HG02571 (cell line): Measurements from ENCODE around the gene CASP10.
A peak's percentile ranks its signal among the peaks of the same experiment; 100 is the strongest.
"Not testable (repeated sequence)": the region's sequence is repeated elsewhere in the genome, so short reads cannot be mapped to it uniquely, and the experiment has no call there.

Source experiments
- ATAC-seq: cut with Tn5 transposase; IDR thresholded peaks from one replicate; pipeline ENCODE4 v1.9.1; 2021; ENCODE audit warnings: mild to moderate bottlenecking, moderate library complexity; ENCODE audit not compliant: unreplicated experiment

CASP10 gene

GRCh38 chr2:201231781-201232466 lies 49.0 kb downstream of the CASP10 start:
- ATAC-seq = peak; percentile 41

- no peak for ATAC-seq
Measured at GRCh38 chr2:201232467-201232815, 49.5 kb downstream of the CASP10 start.

- ATAC-seq = peak; percentile 94
Measured at GRCh38 chr2:201233192-201233811, 50.4 kb downstream of the CASP10 start.

GRCh38 chr2:201233812-201234662 lies 51.1 kb downstream of the CASP10 start:
- ATAC-seq = peak; percentile 23

GRCh38 chr2:201234663-201235135 lies 51.8 kb downstream of the CASP10 start:
- ATAC-seq = no peak

GRCh38 chr2:201235860-201236811 lies 53.2 kb downstream of the CASP10 start:
- no peak for ATAC-seq

GRCh38 chr2:201237486-201238123 lies 54.7 kb downstream of the CASP10 start:
- no peak for ATAC-seq

- not testable (repeated sequence) for ATAC-seq
Measured at GRCh38 chr2:201239167-201239935, 56.4 kb downstream of the CASP10 start.

- no peak for ATAC-seq
Measured at GRCh38 chr2:201242571-201243277, 59.8 kb downstream of the CASP10 start.

GRCh38 chr2:201244829-201245228 lies 61.9 kb downstream of the CASP10 start:
- no peak for ATAC-seq

- no peak for ATAC-seq
Measured at GRCh38 chr2:201246280-201246679, 63.3 kb downstream of the CASP10 start.

- ATAC-seq = no peak
Measured at GRCh38 chr2:201248288-201248844, 65.4 kb downstream of the CASP10 start.

GRCh38 chr2:201249889-201250288 lies 66.9 kb downstream of the CASP10 start:
- no peak for ATAC-seq

- no peak for ATAC-seq
Measured at GRCh38 chr2:201250741-201251140, 67.8 kb downstream of the CASP10 start.

GRCh38 chr2:201254081-201254730 lies 71.3 kb downstream of the CASP10 start:
- no peak for ATAC-seq

GRCh38 chr2:201255408-201256033 lies 72.6 kb downstream of the CASP10 start:
- ATAC-seq = no peak

- no peak for ATAC-seq
Measured at GRCh38 chr2:201256082-201256481, 73.1 kb downstream of the CASP10 start.
